CD14-positive monocyte (primary cell): Measurements from ENCODE around the gene PLD1. TPM values are rescaled to one million over a fixed set of nuclear protein-coding genes. Genes with fewer than 3 reads are reported as not detected.

Source experiments
- DNase-seq, 3 donors: peaks; one replicate each; pipeline ENCODE4 v3.0.0-alpha.2; 2011 to 2022
- H2AFZ ChIP-seq: 2 replicates; pipeline ENCODE4 v1.6.0; 2012; ENCODE audit warnings: mild to moderate bottlenecking, low read depth, low read length, inconsistent platforms; ENCODE audit not compliant: insufficient read depth, poor library complexity, severe bottlenecking
- H3K27ac ChIP-seq, 2 donors: 1 replicate in 1 of 2; 2 replicates in 1 of 2; pipeline ENCODE4 v1.5.1; 2012 to 2013; ENCODE audit warnings: low read length in 2 of 2, control low read depth in 1 of 2, inconsistent platforms in 1 of 2, low read depth in 1 of 2, mild to moderate bottlenecking in 1 of 2
- H3K27me3 ChIP-seq, 2 donors: one replicate each; pipeline versions ENCODE4 v1.6.0 to v1.6.1; 2011 to 2013; ENCODE audit warnings: low read length in 2 of 2; ENCODE audit not compliant: control insufficient read depth in 2 of 2, insufficient read depth in 2 of 2
- H3K36me3 ChIP-seq, 2 donors: replicated peaks in 1 of 2; 1 replicate in 1 of 2; 2 replicates in 1 of 2; pipeline versions ENCODE4 v1.5.1 to v1.6.1; 2012 to 2013; ENCODE audit warnings: low read length in 2 of 2, control low read depth in 1 of 2, inconsistent platforms in 1 of 2, mild to moderate bottlenecking in 1 of 2; ENCODE audit not compliant: insufficient read depth in 2 of 2, control insufficient read depth in 1 of 2
- H3K4me1 ChIP-seq, 2 donors: 1 replicate in 1 of 2; 2 replicates in 1 of 2; pipeline versions ENCODE4 v1.5.1 to v1.6.1; 2012 to 2013; ENCODE audit warnings: low read length in 2 of 2, control low read depth in 1 of 2, inconsistent platforms in 1 of 2, mild to moderate bottlenecking in 1 of 2, moderate library complexity in 1 of 2; ENCODE audit not compliant: insufficient read depth in 2 of 2, control insufficient read depth in 1 of 2
- H3K4me2 ChIP-seq: replicated peaks from 2 replicates; pipeline ENCODE3; 2012; ENCODE audit warnings: low read length, moderate library complexity, mild to moderate bottlenecking; ENCODE audit not compliant: poor library complexity, severe bottlenecking; ENCODE audit errors: extremely low read depth
- H3K4me3 ChIP-seq, 3 experiments: fragments of 200-600 bp in 1 of 3; sonication (generic) in 1 of 3; replicated peaks in 1 of 3; 1 replicate in 2 of 3; 2 replicates in 1 of 3; pipeline ENCODE4 v1.5.1; 2011 to 2013; ENCODE audit warnings: low read length in 3 of 3, mild to moderate bottlenecking in 3 of 3, control low read depth in 2 of 3, low read depth in 2 of 3, inconsistent platforms in 1 of 3, moderate library complexity in 1 of 3
- H3K79me2 ChIP-seq: 2 replicates; pipeline ENCODE4 v1.6.0; 2012; ENCODE audit warnings: mild to moderate bottlenecking, control low read depth, inconsistent platforms, low read length, moderate library complexity; ENCODE audit not compliant: insufficient read depth
- H3K9ac ChIP-seq: 2 replicates; pipeline ENCODE4 v1.6.0; 2017; ENCODE audit warnings: low read length, mild to moderate bottlenecking; ENCODE audit not compliant: insufficient read depth, poor library complexity, severe bottlenecking
- H3K9me3 ChIP-seq, 2 donors: replicated peaks in 1 of 2; 1 replicate in 1 of 2; 2 replicates in 1 of 2; pipeline versions ENCODE4 v1.5.1 to v1.6.1; 2012 to 2013; ENCODE audit warnings: low read length in 2 of 2, control low read depth in 1 of 2; ENCODE audit not compliant: control insufficient read depth in 1 of 2, insufficient read depth in 1 of 2
- H4K20me1 ChIP-seq: 2 replicates; pipeline ENCODE4 v1.6.0; 2012; ENCODE audit warnings: mild to moderate bottlenecking, low read length, control low read depth, moderate library complexity; ENCODE audit not compliant: insufficient read depth
- H3K27ac Mint-ChIP-seq, 7 donors: one replicate each; pipeline ENCODE4 v1.8.0; 2020; ENCODE audit warnings: mild to moderate bottlenecking in 7 of 7, mixed read lengths in 7 of 7, moderate library complexity in 6 of 7, inconsistent platforms in 2 of 7
- H3K27me3 Mint-ChIP-seq, 3 donors: one replicate each; pipeline ENCODE4 v1.8.0; 2021 to 2022; ENCODE audit warnings: low read depth in 3 of 3, mild to moderate bottlenecking in 3 of 3, mixed read lengths in 3 of 3, moderate library complexity in 3 of 3, inconsistent platforms in 1 of 3
- H3K36me3 Mint-ChIP-seq, 2 donors: one replicate each; pipeline ENCODE4 v1.8.0; 2020; ENCODE audit warnings: mixed read lengths in 2 of 2, inconsistent platforms in 1 of 2, mild to moderate bottlenecking in 1 of 2
- H3K4me1 Mint-ChIP-seq: one replicate; pipeline ENCODE4 v1.8.0; 2020; ENCODE audit warnings: mild to moderate bottlenecking, mixed read lengths
- H3K4me3 Mint-ChIP-seq, 2 donors: one replicate each; pipeline ENCODE4 v1.8.0; 2020; ENCODE audit warnings: mild to moderate bottlenecking in 2 of 2, mixed read lengths in 2 of 2, moderate library complexity in 1 of 2
- H3K9me3 Mint-ChIP-seq, 7 donors: one replicate each; pipeline ENCODE4 v1.8.0; 2020 to 2022; ENCODE audit warnings: mixed read lengths in 7 of 7, mild to moderate bottlenecking in 6 of 7, moderate library complexity in 6 of 7, inconsistent platforms in 2 of 7
- CTCF ChIP-seq: fragments of 200-600 bp; IDR thresholded peaks from one replicate; pipeline ENCODE4 v1.8.0; 2022; ENCODE audit warnings: antibody characterized with exemption, mild to moderate bottlenecking
- WGBS: methylation state at CpG from one replicate; pipeline ENCODE4 v1.1.5; 2013; ENCODE audit warnings: missing lambda C conversion rate; ENCODE audit not compliant: insufficient coverage; 5-methylcytosine and 5-hydroxymethylcytosine counted together
- intact Hi-C, 2 donors: fragments of 100-400 bp; cut with micrococcal nuclease; formaldehyde crosslinking; loops; one replicate each; pipeline versions ENCODE4 v1.15.0 to v1.15.1; 2023
- polyA plus RNA-seq, 3 donors: library from polyadenylated mRNA; depleted of rRNA in 1 of 3; unstranded in 2 of 3; stranded (reverse) in 1 of 3; fragments of 300-500 nt in 2 of 3; fragments of >200 nt in 1 of 3; fragmentation: Illumina TruSeq in 2 of 3; gene quantifications; 1 replicate in 2 of 3; 2 replicates in 1 of 3; pipeline ENCODE4 v1.2.3, GENCODE V29; 2012 to 2021

The PLD1 gene
- polyA plus RNA-seq, 3 donors = 5.1 to 7.9 (median 5.8) TPM

- H3K9ac ChIP-seq = no peak overlapping the region
- no peak for TF ChIP-seq CTCF
Measured at GRCh38 chr3:171551296-171551695, 259.0 kb downstream of the PLD1 start.

More at GRCh38 chr3:171551296-171551695, 259.0 kb downstream of the PLD1 start:
- no peak overlapping the region for H3K4me3 ChIP-seq
- Mint-ChIP-seq H3K4me1 (peaks cover 9% of the 10 kb centered on the region), H3K27me3 (no peaks in the 10 kb centered on the region), H3K27ac (no peak overlapping the region), H3K9me3 (peaks cover 0 to 8% (median 6%) of the 10 kb centered on the region in 7 donors), H3K4me3 (no peak overlapping the region), H3K36me3 (peaks cover 0 to 4% of the 10 kb centered on the region in 2 donors)
- H3K9me3 ChIP-seq = no peaks in the 10 kb centered on the region
- no CpG with 5 or more reads among the region's 1 CpG for WGBS
- H3K79me2 ChIP-seq = no peaks in the 10 kb centered on the region
- no peaks in the 10 kb centered on the region for H3K36me3 ChIP-seq
- no peaks in the 10 kb centered on the region for H3K27me3 ChIP-seq
- H3K27ac ChIP-seq = no peak overlapping the region
- intact Hi-C loops = no loop called here
- DNase-seq = no peak
- H4K20me1 ChIP-seq = no peaks in the 10 kb centered on the region
- H2AFZ ChIP-seq = no peak overlapping the region
- peaks cover 25 to 31% of the 10 kb centered on the region in 2 donors for H3K4me1 ChIP-seq
- no peak overlapping the region for H3K4me2 ChIP-seq

Other genes starting within 250 kb of the PLD1 start
- not detected for gene TMEM212, start 32.9 kb upstream of the PLD1 start, polyA plus RNA-seq
- 10 to 100 TPM; 19.6 to 36.1 (median 25.7) TPM for gene FNDC3B, start 229.1 kb upstream of the PLD1 start, polyA plus RNA-seq